Measurements from ENCODE around the gene RUNDC3A. TPM values are rescaled to one million over a fixed set of nuclear protein-coding genes. Genes with fewer than 3 reads are reported as not detected.
A peak's percentile ranks its signal among the peaks of the same experiment; 100 is the strongest.
"Not testable (repeated sequence)": the region's sequence is repeated elsewhere in the genome, so short reads cannot be mapped to it uniquely, and the experiment has no call there.

RUNDC3A gene
- total RNA-seq, 1 donor from 2014 or later = 0.13 TPM

DNA sequence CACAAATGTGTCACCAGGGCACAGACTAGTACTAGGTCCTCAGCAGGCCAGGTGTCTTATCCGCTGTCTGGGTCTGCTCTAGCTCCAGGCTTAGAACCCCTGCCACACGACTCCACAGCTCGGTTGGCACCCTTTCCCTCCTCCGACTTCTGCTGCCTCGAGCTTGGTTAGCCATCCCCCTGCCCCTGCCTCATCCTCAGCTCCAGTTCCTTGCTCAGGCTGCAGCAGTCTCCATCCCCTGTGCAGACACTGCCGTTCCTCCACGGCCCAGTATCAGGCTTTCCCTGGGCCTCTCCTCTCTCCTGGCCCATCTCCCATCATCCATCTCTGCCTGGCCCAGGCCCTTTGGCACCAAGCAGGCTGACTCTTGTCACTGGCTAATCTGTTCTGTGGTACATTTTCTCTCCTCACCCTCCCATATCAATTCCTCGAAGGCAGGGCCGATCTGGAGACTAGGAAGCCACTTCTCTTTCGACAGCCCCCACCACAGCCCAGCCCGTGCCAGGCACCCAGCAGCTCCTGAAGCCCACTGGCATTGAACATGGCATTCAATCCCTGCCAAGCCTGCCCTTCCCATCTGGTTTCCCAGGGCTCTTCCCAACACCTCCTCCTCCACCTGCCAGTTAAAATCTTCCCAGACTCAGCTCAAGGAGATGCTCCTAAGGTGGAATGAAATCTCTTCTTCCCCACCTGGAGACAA lies 35.3 kb downstream of the RUNDC3A start:
- DNase-seq (ENCODE audit: low spot score) = no peak

DNA sequence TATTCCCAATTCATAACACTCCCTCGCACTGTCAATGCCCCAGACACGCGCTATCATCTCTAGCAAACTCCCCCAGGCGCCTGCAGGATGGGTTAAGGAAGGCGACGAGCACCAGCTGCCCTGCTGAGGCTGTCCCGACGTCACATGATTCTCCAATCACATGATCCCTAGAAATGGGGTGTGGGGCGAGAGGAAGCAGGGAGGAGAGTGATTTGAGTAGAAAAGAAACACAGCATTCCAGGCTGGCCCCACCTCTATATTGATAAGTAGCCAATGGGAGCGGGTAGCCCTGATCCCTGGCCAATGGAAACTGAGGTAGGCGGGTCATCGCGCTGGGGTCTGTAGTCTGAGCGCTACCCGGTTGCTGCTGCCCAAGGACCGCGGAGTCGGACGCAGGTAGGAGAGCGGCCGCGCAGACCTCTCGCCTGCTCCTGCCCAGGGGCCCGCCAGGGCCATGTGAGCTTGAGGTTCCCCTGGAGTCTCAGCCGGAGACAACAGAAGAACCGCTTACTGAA lies 36.6 kb downstream of the RUNDC3A start, which contains the start of gene GRN:
Gene GRN, plus strand, starts transcription at position 364 of the 515 bp plus-strand sequence. CDS start 3,863 bp downstream, outside the sequence.
- DNase-seq (ENCODE audit: low spot score) = peak; percentile 95

- no peak for DNase-seq (ENCODE audit: low spot score)
These were observed 37.1 kb downstream of the RUNDC3A start for GRCh38 chr17:44345454-44346026.

DNA sequence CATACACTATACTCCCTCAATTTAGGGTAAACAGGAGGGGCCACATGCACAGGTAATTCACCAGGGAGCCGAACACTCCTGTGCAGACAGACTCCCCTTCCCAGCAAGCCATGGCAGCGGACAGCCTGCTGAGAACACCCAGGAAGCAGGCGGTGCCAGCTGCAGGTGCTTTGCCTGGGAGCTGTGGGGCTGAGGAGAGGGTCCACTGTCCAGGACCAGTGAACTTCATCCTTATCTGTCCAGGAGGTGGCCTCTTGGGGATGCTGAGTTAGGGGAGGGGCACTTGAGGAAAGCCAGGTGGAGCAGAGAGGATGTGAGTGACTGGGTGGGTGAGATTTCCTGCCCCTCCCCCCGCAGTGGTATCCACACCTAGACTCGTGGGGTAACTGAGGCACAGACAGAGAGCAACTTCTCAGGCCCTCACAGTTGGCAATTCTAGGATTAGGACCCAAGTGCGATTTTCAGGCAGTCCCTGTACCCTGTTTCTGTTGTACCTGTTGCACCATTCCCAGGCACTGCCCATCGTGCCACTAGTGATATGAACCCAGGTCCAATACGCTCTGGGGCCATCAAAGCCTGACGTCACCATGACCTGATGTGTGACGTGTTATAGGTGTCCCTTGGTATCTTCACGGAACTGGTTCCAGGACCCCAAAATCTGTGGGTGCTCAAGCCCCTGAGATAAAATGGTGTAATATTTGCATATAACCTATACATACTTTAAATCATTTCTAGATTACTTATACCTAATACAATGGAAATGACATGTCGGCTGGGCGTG lies 37.9 kb downstream of the RUNDC3A start:
- DNase-seq (ENCODE audit: low spot score) = no peak

GRCh38 chr17:44347206-44348055 lies 39.0 kb downstream of the RUNDC3A start:
- DNase-seq (ENCODE audit: low spot score) = not testable (repeated sequence)

DNA sequence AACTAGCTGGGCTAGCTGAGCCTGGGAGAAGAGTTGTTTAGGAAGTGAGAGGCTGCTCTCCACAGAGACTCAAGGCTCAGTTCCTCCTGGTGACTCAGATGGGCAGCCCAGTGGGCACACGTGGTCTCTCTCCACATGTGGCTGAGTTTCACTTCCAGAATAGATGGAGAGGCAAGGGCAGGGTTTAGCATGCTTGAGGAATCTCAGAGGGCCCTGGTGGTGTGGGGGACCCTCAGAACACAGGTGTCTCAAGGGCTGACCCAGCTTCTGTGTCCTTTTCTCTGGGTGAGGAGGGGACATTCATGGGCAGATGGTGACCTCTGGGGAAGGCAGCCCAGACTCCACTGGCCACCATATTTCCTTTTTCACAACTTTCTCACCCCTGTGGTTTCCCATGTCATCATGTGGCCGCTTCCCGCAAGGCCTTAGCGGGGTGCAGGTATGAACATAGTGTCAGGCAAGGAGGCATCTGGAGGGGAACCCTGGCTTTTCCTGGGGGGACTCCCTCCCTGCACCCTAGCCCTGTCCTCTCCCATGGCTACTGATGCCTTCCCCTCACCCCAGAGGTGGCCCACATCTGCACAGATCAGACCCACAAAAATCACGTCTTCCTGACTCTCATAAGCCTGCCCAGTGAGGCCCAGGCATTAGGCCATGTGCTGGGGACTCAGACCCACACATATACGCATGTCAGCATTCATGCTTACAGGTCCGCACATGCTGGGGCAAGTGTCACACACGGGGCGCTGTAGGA lies 40.0 kb downstream of the RUNDC3A start:
- no peak for DNase-seq (ENCODE audit: low spot score)

DNA sequence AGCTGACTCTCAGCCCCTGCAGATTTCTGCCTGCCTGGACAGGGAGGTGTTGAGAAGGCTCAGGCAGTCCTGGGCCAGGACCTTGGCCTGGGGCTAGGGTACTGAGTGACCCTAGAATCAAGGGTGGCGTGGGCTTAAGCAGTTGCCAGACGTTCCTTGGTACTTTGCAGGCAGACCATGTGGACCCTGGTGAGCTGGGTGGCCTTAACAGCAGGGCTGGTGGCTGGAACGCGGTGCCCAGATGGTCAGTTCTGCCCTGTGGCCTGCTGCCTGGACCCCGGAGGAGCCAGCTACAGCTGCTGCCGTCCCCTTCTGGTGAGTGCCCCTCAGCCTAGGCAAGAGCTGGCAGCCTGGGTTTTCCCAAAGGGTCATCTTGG lies 40.6 kb downstream of the RUNDC3A start:
- DNase-seq (ENCODE audit: low spot score) = no peak

GRCh38 chr17:44349553-44350070 lies 41.2 kb downstream of the RUNDC3A start:
- no peak for DNase-seq (ENCODE audit: low spot score)

DNA sequence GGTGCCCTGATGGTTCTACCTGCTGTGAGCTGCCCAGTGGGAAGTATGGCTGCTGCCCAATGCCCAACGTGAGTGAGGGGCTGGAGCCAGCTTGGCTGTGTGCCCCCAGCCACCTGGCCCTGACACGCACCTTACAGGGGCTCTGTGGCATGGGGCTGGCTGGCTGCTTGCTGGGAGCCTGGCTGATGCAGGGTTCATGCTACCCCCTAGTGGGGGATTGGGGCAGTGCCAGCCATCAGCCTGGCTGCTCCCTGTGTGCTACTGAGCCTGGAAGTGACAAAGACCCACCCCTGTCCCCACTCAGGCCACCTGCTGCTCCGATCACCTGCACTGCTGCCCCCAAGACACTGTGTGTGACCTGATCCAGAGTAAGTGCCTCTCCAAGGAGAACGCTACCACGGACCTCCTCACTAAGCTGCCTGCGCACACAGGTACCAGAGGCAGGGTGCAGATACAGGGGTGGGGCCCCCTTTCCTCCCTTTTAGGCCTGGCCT lies 42.4 kb downstream of the RUNDC3A start:
- no peak for DNase-seq (ENCODE audit: low spot score)

GRCh38 chr17:44351464-44351863 lies 43.1 kb downstream of the RUNDC3A start:
- no peak for DNase-seq (ENCODE audit: low spot score)

GRCh38 chr17:44351961-44352827 lies 43.8 kb downstream of the RUNDC3A start:
- no peak for DNase-seq (ENCODE audit: low spot score)

GRCh38 chr17:44352828-44353671 lies 44.6 kb downstream of the RUNDC3A start:
- DNase-seq (ENCODE audit: low spot score) = no peak

DNA sequence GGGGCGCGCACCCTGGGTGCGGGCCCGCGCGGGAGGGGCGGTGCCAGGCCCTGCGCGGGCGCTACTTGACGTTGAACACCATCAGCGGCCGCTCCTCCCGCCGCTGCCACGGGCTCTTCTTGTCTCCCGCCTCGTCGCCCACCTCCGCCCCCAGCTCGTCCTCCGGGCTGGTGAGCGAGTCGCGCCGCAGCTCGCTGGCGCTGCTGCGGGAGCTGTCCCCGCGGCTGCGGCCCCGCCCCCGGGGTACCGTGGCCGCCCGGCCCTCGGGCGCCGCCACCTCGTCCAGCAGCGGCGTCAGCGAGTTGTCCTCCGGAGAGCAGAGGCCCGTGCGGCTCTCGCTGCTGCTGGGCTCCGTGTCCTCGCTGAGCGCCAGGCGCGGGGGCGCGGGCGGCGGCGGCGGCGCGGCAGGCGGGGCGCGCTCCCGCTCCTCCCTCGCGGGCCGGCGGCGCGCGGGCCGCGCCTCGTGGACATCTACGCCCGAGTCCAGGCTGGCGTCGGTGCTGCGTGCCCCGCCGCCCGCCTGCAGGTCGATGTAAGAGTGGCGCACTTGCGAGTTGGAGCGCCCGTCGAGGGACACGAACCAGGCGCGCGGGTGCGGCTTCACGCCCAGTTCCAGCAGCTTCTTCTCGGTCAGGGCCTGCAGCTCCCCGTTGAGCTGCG lies 45.4 kb downstream of the RUNDC3A start:
- no peak for DNase-seq (ENCODE audit: low spot score)

DNA sequence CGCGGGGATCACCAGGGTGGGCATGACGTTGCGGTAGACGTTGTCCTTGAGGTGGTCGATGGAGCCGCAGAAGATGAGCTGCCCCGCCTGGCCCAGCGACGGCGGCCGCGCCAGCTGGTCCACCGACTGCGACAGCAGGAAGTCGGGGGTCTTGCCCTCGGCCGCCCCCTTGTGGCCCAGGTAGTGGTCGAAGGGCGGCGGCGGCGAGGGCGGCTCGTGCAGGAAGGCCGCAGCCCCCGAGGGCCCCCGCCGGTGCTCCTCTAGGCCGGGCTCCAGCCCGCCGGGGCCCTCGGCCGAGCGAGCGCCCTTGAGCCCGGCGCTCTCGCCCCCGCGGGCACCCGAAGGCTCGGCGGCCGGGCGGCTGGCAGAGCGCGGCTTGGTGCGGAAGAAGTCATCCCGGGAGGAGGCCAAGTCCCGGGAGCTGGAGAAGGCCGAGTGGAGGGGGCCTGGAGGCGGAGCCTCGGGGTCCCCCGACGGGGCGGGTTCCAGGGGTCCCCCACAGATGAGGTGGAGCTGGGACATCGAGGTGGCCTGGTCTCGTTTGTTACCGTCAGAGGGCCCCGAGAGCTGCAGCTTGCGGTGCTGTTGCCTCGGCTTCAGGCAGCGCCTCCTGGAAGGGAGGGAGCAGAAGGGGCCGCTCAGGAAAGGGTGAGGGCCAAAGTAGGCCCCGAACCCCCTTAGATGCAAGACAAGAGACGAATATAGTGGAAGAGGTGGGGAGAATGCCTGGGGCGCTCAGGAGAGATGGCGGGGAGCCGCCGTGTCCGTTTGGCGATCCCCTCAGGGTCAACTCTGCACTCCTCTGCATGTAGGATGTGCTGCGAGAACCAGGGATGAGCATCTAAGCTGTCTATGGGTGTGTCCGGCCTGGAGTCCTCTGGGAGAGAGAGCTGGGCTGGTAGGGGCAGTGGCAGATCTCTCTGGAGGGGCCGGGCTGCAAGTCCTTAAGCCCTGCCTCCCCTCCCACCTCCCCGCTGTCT lies 46.5 kb downstream of the RUNDC3A start:
- DNase-seq (ENCODE audit: low spot score) = no peak

GRCh38 chr17:44355642-44356099 lies 47.3 kb downstream of the RUNDC3A start:
- no peak for DNase-seq (ENCODE audit: low spot score)

DNA sequence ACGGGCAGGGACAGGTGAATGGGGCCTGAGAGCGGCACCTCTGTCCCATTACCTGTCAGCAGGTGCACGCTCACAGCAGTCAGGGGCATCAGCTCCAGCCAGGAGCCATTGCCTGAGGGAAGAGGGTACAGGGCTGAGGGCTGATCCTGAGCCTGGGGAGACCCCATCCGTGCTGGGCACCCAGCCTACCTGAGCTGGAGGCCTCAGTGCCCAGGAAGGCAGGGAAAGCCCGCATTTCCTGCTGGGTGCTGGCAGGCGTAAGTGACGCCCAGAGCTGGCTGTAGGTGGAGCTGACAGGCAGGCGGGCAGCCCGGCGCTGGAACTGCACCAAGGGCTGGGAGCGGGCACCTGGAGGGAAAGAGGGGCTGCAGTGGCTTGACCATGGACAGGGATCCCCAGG lies 47.8 kb downstream of the RUNDC3A start:
- DNase-seq (ENCODE audit: low spot score) = no peak

Data from mesenteric fat pad (tissue), 1 donor.